HL-60 (cell line): ENCODE results near the gene SRCAP.

Experiments
- DNase-seq, 2 experiments: peaks; one replicate each; pipeline ENCODE4 v3.0.0-alpha.2; 2010 to 2020; ENCODE audit warnings: low read depth in 1 of 2, low spot score in 1 of 2
- H3K27ac ChIP-seq: fragments of 250-450 bp; sonication (Bioruptor Pico); replicated peaks from 2 replicates; pipeline ENCODE4 v1.5.1; 2020; ENCODE audit warnings: mild to moderate bottlenecking, moderate library complexity
- H3K27me3 ChIP-seq: fragments of 250-450 bp; sonication (Bioruptor Pico); 2 replicates; pipeline ENCODE4 v1.5.1; 2021; ENCODE audit warnings: mild to moderate bottlenecking, moderate library complexity; ENCODE audit not compliant: insufficient read depth, poor library complexity, severe bottlenecking
- H3K4me3 ChIP-seq: replicated peaks from 2 replicates; pipeline ENCODE4 v1.5.1; 2011; ENCODE audit warnings: mild to moderate bottlenecking, control low read depth, low read length; ENCODE audit not compliant: insufficient read depth
- CTCF ChIP-seq: IDR thresholded peaks from one replicate; pipeline ENCODE4 v1.5.1; 2011; ENCODE audit warnings: low read length, control low read depth, inconsistent platforms; ENCODE audit not compliant: insufficient read depth
- GABPA ChIP-seq: IDR thresholded peaks from 2 replicates; pipeline ENCODE4 v1.6.1; 2012; ENCODE audit warnings: low read depth
- POLR2AphosphoS5 ChIP-seq: IDR thresholded peaks from 2 replicates; pipeline ENCODE4 v1.6.1; 2012; ENCODE audit warnings: low read depth
- REST ChIP-seq: IDR thresholded peaks from 2 replicates; pipeline ENCODE4 v1.6.1; 2012; ENCODE audit warnings: low read depth; ENCODE audit not compliant: insufficient replicate concordance
- SPI1 ChIP-seq: IDR thresholded peaks from 2 replicates; pipeline ENCODE4 v1.6.1; 2012; ENCODE audit warnings: low read depth, mild to moderate bottlenecking, borderline replicate concordance

Gene SRCAP

GRCh38 chr16:30725418-30725792 is 26.4 kb downstream of the SRCAP start:
- Histone ChIP-seq H3K4me3 (no peak overlapping the region), H3K27me3 (no peaks in the 10 kb centered on the region), H3K27ac (peak overlapping the region; percentile 25)
- TF ChIP-seq POLR2AphosphoS5 (no peak), SPI1 (no peak), GABPA (no peak), REST (no peak), CTCF (no peak)
- no peak for DNase-seq

- Histone ChIP-seq H3K27me3 (no peaks in the 10 kb centered on the region), H3K4me3 (no peak overlapping the region), H3K27ac (peak overlapping the region; percentile 23; the same call in 1 of the 2 replicates)
- no peak for DNase-seq
- no peak for TF ChIP-seq SPI1
- TF ChIP-seq GABPA: no peak
- no peak for TF ChIP-seq REST
- TF ChIP-seq POLR2AphosphoS5: no peak
- no peak for TF ChIP-seq CTCF
These were observed 29.4 kb downstream of the SRCAP start for GRCh38 chr16:30728321-30728720.

- H3K27me3 ChIP-seq: no peaks in the 10 kb centered on the region
- no peak overlapping the region for H3K27ac ChIP-seq
- no peak for TF ChIP-seq REST
- TF ChIP-seq POLR2AphosphoS5: peak; percentile 51
- no peak for TF ChIP-seq CTCF
- TF ChIP-seq GABPA: no peak
- TF ChIP-seq SPI1: peak; percentile 96
- DNase-seq: peak in 1 of 2 experiments; percentile 81
- no peak overlapping the region for H3K4me3 ChIP-seq
These were observed 30.1 kb downstream of the SRCAP start for GRCh38 chr16:30728899-30729672.
